SK-N-SH (cell line): Measurements from ENCODE around the gene NFKBIE. TPM values are rescaled to one million over a fixed set of nuclear protein-coding genes. Genes with fewer than 3 reads are reported as not detected.

ENCODE experiments used
- EP300 ChIP-seq, 2 experiments: IDR thresholded peaks; 2 replicates each; pipeline versions ENCODE4 v1.4.0 to v1.6.1; 2012; ENCODE audit warnings: borderline replicate concordance in 1 of 2, low read depth in 1 of 2, low read length in 1 of 2
- FOXJ3 ChIP-seq: sonication (generic); formaldehyde crosslinking; IDR thresholded peaks from 2 replicates; pipeline ENCODE4 v1.5.1; 2020; ENCODE audit warnings: mild to moderate bottlenecking, missing genetic modification reagents
- FOXM1 ChIP-seq: IDR thresholded peaks from 2 replicates; pipeline ENCODE4 v1.4.0; 2012; ENCODE audit warnings: low read depth, mild to moderate bottlenecking
- GATA2 ChIP-seq: sonication (generic); formaldehyde crosslinking; IDR thresholded peaks from 2 replicates; pipeline ENCODE4 v1.5.0; 2020; ENCODE audit warnings: mild to moderate bottlenecking, missing genetic modification reagents
- JUND ChIP-seq: IDR thresholded peaks from 2 replicates; pipeline ENCODE4 v1.4.0; 2012
- MEF2A ChIP-seq: IDR thresholded peaks from 2 replicates; pipeline ENCODE4 v1.4.0; 2012; ENCODE audit warnings: low read depth, borderline replicate concordance
- NFIC ChIP-seq: IDR thresholded peaks from 2 replicates; pipeline ENCODE4 v1.4.0; 2012; ENCODE audit warnings: borderline replicate concordance
- POLR2AphosphoS5 ChIP-seq: IDR thresholded peaks from 2 replicates; pipeline ENCODE4 v1.6.1; 2012; ENCODE audit warnings: low read depth, low read length
- RAD21 ChIP-seq: IDR thresholded peaks from 2 replicates; pipeline ENCODE4 v1.6.1; 2012; ENCODE audit warnings: mild to moderate bottlenecking, low read length
- RFX5 ChIP-seq: IDR thresholded peaks from 2 replicates; pipeline ENCODE4 v1.6.1; 2012; ENCODE audit warnings: mild to moderate bottlenecking, improper control_type of control experiment, low read length
- TAF1 ChIP-seq: IDR thresholded peaks from 2 replicates; pipeline ENCODE4 v1.6.1; 2012; ENCODE audit warnings: low read depth, mild to moderate bottlenecking, low read length, moderate library complexity, borderline replicate concordance
- polyA plus RNA-seq, 3 experiments: library from polyadenylated mRNA; depleted of rRNA; stranded (reverse); fragments of >200 nt; gene quantifications; 2 replicates each; pipeline ENCODE4 v1.2.3, GENCODE V29; 2012
- TF ChIP-seq, protein P1 (sequence below): IDR thresholded peaks from 2 replicates; pipeline ENCODE4 v1.6.1; 2012; ENCODE audit warnings: mild to moderate bottlenecking, low read depth, low read length, moderate library complexity
- TF ChIP-seq, protein P2 (sequence below): fragments of 150-350 bp; IDR thresholded peaks from 2 replicates; pipeline ENCODE4 v1.6.1; 2016; ENCODE audit warnings: mild to moderate bottlenecking, low read depth, low read length
- TF ChIP-seq, protein P3 (sequence below): IDR thresholded peaks from 2 replicates; pipeline ENCODE4 v1.4.0; 2012; ENCODE audit warnings: low read depth, borderline replicate concordance
- TF ChIP-seq, protein P4 (sequence below): IDR thresholded peaks from 2 replicates; pipeline ENCODE4 v1.4.0; 2012; ENCODE audit warnings: low read depth
- TF ChIP-seq, protein P5 (sequence below): IDR thresholded peaks from 2 replicates; pipeline ENCODE4; 2012
- TF ChIP-seq, protein P6 (sequence below): fragments of 150-350 bp; IDR thresholded peaks from 2 replicates; pipeline ENCODE4 v1.6.1; 2017; ENCODE audit warnings: antibody characterized with exemption, low read length, low read depth, borderline replicate concordance

NFKBIE gene
- polyA plus RNA-seq, 1 of the 3 experiments (the other 2 are of a cell fraction): 5.8 TPM

DNA sequence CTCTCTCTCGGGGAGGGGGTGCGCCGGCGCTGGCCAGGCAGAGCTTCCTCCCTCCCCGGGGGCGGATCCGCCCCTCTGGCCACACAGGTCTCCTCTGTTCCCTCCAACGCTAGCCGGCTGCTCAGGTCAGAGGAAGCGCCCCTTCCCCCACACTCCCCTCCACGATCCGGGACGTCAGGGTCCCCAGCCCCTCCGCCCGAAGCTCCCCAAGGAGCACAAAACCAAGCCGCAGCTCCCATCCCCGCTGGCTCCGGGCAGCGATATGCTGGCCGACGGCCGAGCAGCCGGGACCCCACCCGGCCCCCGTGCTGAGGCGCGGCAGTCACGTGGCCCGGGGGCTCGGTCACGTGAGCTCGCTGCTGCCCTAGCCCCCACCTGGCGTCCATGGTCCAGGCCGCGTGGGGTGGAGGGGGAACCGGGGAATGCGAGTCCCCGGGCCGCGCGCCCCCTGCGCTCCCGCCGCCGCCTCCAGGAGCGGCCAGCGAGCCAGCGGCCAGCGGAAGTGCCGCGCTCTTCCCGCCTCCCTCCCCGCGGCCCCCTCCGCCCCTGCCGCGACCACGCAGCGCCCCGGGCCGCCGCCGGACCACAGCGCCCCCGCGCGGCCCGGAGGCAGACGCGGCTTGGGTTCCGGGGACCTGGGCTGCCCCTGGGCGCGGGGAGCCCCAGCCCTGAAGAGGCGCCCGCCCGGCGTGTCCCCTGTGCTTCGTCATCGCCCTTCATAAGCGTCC, 8.2 kb downstream of the NFKBIE start, which contains the start of gene SLC35B2 (continued):
- TF ChIP-seq, protein P1, sequence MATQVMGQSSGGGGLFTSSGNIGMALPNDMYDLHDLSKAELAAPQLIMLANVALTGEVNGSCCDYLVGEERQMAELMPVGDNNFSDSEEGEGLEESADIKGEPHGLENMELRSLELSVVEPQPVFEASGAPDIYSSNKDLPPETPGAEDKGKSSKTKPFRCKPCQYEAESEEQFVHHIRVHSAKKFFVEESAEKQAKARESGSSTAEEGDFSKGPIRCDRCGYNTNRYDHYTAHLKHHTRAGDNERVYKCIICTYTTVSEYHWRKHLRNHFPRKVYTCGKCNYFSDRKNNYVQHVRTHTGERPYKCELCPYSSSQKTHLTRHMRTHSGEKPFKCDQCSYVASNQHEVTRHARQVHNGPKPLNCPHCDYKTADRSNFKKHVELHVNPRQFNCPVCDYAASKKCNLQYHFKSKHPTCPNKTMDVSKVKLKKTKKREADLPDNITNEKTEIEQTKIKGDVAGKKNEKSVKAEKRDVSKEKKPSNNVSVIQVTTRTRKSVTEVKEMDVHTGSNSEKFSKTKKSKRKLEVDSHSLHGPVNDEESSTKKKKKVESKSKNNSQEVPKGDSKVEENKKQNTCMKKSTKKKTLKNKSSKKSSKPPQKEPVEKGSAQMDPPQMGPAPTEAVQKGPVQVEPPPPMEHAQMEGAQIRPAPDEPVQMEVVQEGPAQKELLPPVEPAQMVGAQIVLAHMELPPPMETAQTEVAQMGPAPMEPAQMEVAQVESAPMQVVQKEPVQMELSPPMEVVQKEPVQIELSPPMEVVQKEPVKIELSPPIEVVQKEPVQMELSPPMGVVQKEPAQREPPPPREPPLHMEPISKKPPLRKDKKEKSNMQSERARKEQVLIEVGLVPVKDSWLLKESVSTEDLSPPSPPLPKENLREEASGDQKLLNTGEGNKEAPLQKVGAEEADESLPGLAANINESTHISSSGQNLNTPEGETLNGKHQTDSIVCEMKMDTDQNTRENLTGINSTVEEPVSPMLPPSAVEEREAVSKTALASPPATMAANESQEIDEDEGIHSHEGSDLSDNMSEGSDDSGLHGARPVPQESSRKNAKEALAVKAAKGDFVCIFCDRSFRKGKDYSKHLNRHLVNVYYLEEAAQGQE: no peak
- TF ChIP-seq JUND: no peak
- no peak for TF ChIP-seq EP300 (IDR thresholded peaks at IDR 0.05; ENCODE audit: borderline replicate concordance in 1 of 2, low read depth in 1 of 2, low read length in 1 of 2)
- no peak for TF ChIP-seq FOXJ3
- TF ChIP-seq, protein P2, sequence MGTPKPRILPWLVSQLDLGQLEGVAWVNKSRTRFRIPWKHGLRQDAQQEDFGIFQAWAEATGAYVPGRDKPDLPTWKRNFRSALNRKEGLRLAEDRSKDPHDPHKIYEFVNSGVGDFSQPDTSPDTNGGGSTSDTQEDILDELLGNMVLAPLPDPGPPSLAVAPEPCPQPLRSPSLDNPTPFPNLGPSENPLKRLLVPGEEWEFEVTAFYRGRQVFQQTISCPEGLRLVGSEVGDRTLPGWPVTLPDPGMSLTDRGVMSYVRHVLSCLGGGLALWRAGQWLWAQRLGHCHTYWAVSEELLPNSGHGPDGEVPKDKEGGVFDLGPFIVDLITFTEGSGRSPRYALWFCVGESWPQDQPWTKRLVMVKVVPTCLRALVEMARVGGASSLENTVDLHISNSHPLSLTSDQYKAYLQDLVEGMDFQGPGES: no peak
- TF ChIP-seq TAF1: no peak
- no peak for TF ChIP-seq RFX5
- TF ChIP-seq, protein P3, sequence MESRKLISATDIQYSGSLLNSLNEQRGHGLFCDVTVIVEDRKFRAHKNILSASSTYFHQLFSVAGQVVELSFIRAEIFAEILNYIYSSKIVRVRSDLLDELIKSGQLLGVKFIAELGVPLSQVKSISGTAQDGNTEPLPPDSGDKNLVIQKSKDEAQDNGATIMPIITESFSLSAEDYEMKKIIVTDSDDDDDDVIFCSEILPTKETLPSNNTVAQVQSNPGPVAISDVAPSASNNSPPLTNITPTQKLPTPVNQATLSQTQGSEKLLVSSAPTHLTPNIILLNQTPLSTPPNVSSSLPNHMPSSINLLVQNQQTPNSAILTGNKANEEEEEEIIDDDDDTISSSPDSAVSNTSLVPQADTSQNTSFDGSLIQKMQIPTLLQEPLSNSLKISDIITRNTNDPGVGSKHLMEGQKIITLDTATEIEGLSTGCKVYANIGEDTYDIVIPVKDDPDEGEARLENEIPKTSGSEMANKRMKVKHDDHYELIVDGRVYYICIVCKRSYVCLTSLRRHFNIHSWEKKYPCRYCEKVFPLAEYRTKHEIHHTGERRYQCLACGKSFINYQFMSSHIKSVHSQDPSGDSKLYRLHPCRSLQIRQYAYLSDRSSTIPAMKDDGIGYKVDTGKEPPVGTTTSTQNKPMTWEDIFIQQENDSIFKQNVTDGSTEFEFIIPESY: no peak
- peak; percentile 40; the same call in 1 of the 2 replicates for TF ChIP-seq POLR2AphosphoS5
- TF ChIP-seq GATA2 (CRISPR knock-in tag): no peak
- TF ChIP-seq NFIC: no peak
- TF ChIP-seq, protein P4, sequence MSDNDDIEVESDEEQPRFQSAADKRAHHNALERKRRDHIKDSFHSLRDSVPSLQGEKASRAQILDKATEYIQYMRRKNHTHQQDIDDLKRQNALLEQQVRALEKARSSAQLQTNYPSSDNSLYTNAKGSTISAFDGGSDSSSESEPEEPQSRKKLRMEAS: peak; percentile 71; the same call in 1 of the 2 replicates
- TF ChIP-seq, protein P5, sequence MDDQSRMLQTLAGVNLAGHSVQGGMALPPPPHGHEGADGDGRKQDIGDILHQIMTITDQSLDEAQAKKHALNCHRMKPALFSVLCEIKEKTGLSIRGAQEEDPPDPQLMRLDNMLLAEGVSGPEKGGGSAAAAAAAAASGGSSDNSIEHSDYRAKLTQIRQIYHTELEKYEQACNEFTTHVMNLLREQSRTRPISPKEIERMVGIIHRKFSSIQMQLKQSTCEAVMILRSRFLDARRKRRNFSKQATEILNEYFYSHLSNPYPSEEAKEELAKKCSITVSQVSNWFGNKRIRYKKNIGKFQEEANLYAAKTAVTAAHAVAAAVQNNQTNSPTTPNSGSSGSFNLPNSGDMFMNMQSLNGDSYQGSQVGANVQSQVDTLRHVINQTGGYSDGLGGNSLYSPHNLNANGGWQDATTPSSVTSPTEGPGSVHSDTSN: no peak
- no peak for TF ChIP-seq FOXM1
- no peak for TF ChIP-seq MEF2A
- TF ChIP-seq RAD21: no peak
- TF ChIP-seq, protein P6, sequence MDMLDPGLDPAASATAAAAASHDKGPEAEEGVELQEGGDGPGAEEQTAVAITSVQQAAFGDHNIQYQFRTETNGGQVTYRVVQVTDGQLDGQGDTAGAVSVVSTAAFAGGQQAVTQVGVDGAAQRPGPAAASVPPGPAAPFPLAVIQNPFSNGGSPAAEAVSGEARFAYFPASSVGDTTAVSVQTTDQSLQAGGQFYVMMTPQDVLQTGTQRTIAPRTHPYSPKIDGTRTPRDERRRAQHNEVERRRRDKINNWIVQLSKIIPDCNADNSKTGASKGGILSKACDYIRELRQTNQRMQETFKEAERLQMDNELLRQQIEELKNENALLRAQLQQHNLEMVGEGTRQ: peak; percentile 92
